SJSA1 (cell line): ENCODE results near the gene DDIT4. TPM values are rescaled to one million over a fixed set of nuclear protein-coding genes. Genes with fewer than 3 reads are reported as not detected.
A peak's percentile ranks its signal among the peaks of the same experiment; 100 is the strongest.
"Not testable (repeated sequence)": the region's sequence is repeated elsewhere in the genome, so short reads cannot be mapped to it uniquely, and the experiment has no call there.

Experiments
- DNase-seq, 2 experiments: peaks; one replicate each; pipeline ENCODE4 v3.0.0-alpha.2; 2015 to 2020; ENCODE audit warnings: low spot score in 2 of 2, low read depth in 1 of 2
- H3K27ac ChIP-seq: fragments of 250-450 bp; sonication (Bioruptor Pico); 2 replicates; pipeline ENCODE4 v1.5.1; 2020; ENCODE audit warnings: mild to moderate bottlenecking, moderate library complexity
- H3K27me3 ChIP-seq: fragments of 250-450 bp; sonication (Bioruptor Pico); replicated peaks from 2 replicates; pipeline ENCODE4 v1.5.1; 2020; ENCODE audit warnings: mild to moderate bottlenecking, moderate library complexity
- H3K36me3 ChIP-seq: fragments of 250-450 bp; sonication (Bioruptor Pico); 2 replicates; pipeline ENCODE4 v1.5.1; 2020; ENCODE audit warnings: mild to moderate bottlenecking
- H3K4me1 ChIP-seq: fragments of 250-450 bp; sonication (Bioruptor Pico); replicated peaks from 2 replicates; pipeline ENCODE4 v1.6.1; 2021; ENCODE audit warnings: mild to moderate bottlenecking
- H3K4me3 ChIP-seq: fragments of 250-450 bp; sonication (Bioruptor Pico); 2 replicates; pipeline ENCODE4 v1.5.1; 2020; ENCODE audit warnings: mild to moderate bottlenecking
- H3K9me3 ChIP-seq: fragments of 250-450 bp; sonication (Bioruptor Pico); replicated peaks from 2 replicates; pipeline ENCODE4 v1.5.1; 2020; ENCODE audit warnings: mild to moderate bottlenecking
- total RNA-seq: library from RNA; depleted of rRNA; stranded (reverse); fragments of >200 nt; shearing (Covaris generic); gene quantifications from 2 replicates; pipeline ENCODE4 v1.2.3, GENCODE V29; 2014

DDIT4 gene
- total RNA-seq, 1 experiment from 2014 or later = 13.6 TPM

DNA sequence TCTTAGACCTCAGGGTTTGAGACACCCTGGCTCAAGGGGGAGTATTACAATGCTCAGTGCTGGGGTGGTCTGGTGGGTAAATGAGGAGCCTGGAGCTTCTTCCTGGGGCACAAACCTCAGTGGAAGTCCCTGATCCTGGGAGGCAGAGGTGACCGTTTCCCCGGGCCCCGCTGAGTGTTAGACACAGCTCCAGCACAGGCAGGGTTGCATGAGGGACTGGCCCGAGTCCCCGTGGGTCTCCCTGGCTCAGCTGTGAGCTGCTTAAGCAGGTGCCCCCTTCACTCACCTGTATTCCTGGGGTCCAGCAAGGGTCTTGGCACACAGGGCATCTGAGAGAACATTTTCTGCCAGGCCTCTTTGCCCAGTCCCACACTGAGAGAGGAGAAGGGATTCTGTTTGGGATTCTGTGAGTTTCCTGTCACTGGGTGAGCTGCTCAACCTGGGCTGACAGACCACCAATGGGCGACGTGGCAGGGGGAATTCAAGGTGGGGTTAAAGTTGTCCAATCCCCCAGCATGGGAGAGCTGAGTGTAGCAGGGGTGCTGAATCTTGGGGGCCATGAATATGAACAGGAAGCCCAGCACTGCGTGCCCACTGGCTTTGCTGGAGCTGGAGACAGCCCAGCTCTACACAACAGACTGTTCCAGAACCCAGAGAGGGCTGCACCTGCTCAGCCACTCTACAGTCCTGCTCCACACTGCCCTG is 29.9 kb downstream of the DDIT4 start:
- no peak overlapping the region for H3K27ac ChIP-seq
- H3K4me3 ChIP-seq = no peak overlapping the region
- H3K36me3 ChIP-seq = no peaks in the 10 kb centered on the region
- H3K27me3 ChIP-seq = no peaks in the 10 kb centered on the region
- DNase-seq = no peak
- H3K9me3 ChIP-seq = no peaks in the 10 kb centered on the region
- peaks cover 5% of the 10 kb centered on the region for H3K4me1 ChIP-seq

- Histone ChIP-seq H3K27me3 (no peaks in the 10 kb centered on the region), H3K9me3 (no peaks in the 10 kb centered on the region), H3K27ac (no peak overlapping the region), H3K36me3 (no peaks in the 10 kb centered on the region), H3K4me1 (peaks cover 24% of the 10 kb centered on the region), H3K4me3 (no peak overlapping the region)
- no peak for DNase-seq
Observed at GRCh38 chr10:72306215-72306760, 32.6 kb downstream of the DDIT4 start.

DNA sequence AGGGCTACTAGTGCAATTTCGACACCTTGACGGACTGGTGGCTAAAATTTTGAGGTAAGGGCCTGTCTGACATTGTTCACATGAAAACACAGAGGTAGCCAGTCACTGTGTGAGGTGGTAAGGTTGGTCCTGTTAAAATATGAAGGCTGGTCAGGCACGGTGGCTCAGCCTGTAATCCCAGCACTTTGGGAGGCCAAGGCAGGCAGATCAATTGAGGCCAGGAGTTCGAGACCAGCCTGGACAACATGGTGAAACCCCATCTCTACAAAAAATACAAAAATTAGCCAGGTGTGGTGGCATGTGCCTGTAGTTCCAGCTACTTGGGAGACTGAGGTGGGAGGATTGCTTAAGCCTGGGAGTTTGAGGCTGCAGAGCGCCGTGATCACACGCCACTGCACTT is 34.0 kb downstream of the DDIT4 start:
- not testable (repeated sequence) for H3K4me3 ChIP-seq, H3K27me3 ChIP-seq, H3K9me3 ChIP-seq, H3K36me3 ChIP-seq, H3K27ac ChIP-seq, DNase-seq
- H3K4me1 ChIP-seq = peaks cover 24% of the 10 kb centered on the region

DNA sequence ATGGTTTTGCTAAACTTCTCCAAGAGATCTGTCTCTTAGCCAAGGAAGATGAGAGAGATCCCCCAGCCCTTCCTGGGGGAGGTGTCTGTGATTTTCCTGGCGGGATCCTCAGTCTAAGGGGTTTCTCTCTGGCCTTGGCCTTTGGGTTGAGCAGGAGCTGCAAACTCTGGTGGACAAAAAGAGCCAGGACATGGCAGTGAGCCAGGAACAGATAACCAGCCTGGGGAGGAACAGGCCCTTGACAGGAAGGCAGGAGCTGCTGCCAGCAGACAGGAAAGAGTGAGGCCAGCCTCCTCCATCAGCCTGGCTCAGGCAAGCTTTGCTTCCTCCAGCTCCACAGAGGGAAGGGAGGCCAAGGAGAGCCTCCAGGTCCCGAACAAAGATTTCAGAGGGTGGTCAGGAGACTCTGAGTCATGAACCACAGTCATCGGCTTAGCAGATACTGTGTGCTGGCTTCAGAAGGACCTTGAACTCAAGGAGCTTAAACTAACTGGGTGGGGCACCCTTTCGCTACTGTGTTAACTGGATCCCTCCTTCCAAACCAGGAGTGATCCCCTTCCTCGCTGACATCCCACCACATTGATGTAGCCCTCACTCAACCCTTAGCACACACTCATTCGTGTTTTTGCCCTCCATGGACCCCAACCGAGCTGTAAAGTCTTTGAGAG is 34.7 kb downstream of the DDIT4 start:
- Histone ChIP-seq H3K4me3 (no peak overlapping the region), H3K27me3 (no peaks in the 10 kb centered on the region), H3K4me1 (peaks cover 24% of the 10 kb centered on the region), H3K9me3 (no peaks in the 10 kb centered on the region), H3K36me3 (no peaks in the 10 kb centered on the region), H3K27ac (peak overlapping the region; percentile 30)
- peak; percentile 73 to 74 for DNase-seq

- no peaks in the 10 kb centered on the region for H3K27me3 ChIP-seq
- H3K9me3 ChIP-seq = no peaks in the 10 kb centered on the region
- DNase-seq = no peak
- peaks cover 24% of the 10 kb centered on the region for H3K4me1 ChIP-seq
- no peak overlapping the region for H3K4me3 ChIP-seq
- H3K36me3 ChIP-seq = no peaks in the 10 kb centered on the region
- no peak overlapping the region for H3K27ac ChIP-seq
Observed at GRCh38 chr10:72309290-72310240, 35.8 kb downstream of the DDIT4 start.

- Histone ChIP-seq H3K36me3 (no peaks in the 10 kb centered on the region), H3K27ac (no peak overlapping the region), H3K4me3 (no peak overlapping the region), H3K4me1 (peaks cover 27% of the 10 kb centered on the region), H3K27me3 (no peaks in the 10 kb centered on the region), H3K9me3 (no peaks in the 10 kb centered on the region)
- no peak for DNase-seq
Observed at GRCh38 chr10:72310241-72310633, 36.5 kb downstream of the DDIT4 start.

GRCh38 chr10:72310636-72311035 is 36.9 kb downstream of the DDIT4 start:
- Histone ChIP-seq H3K4me1 (peaks cover 30% of the 10 kb centered on the region), H3K9me3 (no peaks in the 10 kb centered on the region), H3K27ac (no peak overlapping the region), H3K36me3 (no peaks in the 10 kb centered on the region), H3K27me3 (no peaks in the 10 kb centered on the region), H3K4me3 (no peak overlapping the region)
- no peak for DNase-seq

DNA sequence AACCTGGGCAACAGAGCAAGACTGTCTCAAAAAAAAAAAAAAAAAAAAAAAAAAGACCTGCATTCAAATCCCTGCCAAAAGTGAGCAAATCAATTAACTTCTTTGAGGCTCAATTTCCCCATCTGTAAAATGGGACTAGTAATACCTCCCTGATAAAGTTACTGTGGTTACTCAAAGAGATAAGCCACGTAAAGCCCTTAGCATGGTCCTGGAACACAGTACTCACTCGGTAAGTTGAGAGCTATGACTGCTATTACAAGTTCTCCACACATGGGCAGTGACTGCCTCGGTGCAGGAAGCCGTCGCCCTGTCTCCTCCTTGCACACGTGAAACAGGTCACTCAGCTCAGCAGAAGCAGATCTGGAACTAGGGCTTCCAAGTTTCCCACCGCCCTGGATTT is 37.9 kb downstream of the DDIT4 start:
- H3K4me1 ChIP-seq = peaks cover 30% of the 10 kb centered on the region
- H3K36me3 ChIP-seq = no peaks in the 10 kb centered on the region
- H3K9me3 ChIP-seq = no peaks in the 10 kb centered on the region
- DNase-seq = no peak
- no peaks in the 10 kb centered on the region for H3K27me3 ChIP-seq
- H3K4me3 ChIP-seq = no peak overlapping the region
- H3K27ac ChIP-seq = no peak overlapping the region

DNA sequence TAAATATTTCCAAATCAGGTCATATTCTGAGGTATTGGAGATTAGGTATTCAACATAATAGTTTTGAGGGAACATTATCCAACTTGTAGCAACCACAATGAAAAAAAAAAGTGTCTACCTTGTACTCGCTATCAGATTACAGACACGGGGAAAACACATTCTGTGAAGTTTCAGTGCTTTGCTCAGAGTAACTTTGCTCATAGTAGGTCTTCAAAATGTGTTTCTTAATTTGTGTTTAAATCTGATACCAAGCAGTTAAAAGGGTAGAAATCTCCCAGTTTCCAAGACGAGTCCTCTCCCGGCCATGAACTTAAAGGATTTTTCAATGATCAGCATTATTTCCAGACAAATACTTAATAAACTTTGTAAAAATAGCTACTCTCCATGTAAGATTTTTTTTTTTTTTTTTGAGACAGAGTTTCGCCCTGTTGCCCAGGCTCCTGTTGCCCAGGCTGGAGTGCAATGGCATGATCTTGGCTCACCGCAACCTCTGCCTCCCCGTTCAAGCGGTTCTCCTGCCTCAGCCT is 39.2 kb downstream of the DDIT4 start:
- Histone ChIP-seq H3K27ac (no peak overlapping the region), H3K4me1 (peaks cover 30% of the 10 kb centered on the region), H3K27me3 (no peaks in the 10 kb centered on the region), H3K36me3 (no peaks in the 10 kb centered on the region), H3K9me3 (no peaks in the 10 kb centered on the region), H3K4me3 (no peak overlapping the region)
- DNase-seq = no peak

DNA sequence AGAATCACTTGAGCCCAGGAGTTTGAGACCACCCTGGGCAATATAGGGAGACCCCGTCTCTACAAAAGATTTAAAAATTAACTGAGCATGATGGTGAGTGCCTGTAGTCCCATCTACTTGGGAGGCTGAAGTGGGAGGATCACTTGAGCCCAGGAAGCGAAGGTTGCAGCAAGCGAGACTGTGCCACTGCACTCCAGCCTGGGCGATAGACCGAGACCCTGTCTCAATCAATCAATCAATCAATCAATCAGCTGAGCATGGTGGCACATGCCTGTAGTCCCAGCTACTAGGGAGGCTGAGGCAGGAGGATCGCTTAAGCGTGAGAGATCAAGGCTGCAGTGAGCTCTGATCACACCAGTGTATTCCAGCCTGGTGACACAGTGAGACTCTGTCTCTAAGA is 40.5 kb downstream of the DDIT4 start:
- H3K4me1 ChIP-seq = peaks cover 25% of the 10 kb centered on the region
- no peaks in the 10 kb centered on the region for H3K27me3 ChIP-seq
- no peaks in the 10 kb centered on the region for H3K9me3 ChIP-seq
- no peak overlapping the region for H3K27ac ChIP-seq
- DNase-seq = no peak
- H3K36me3 ChIP-seq = no peaks in the 10 kb centered on the region
- no peak overlapping the region for H3K4me3 ChIP-seq

GRCh38 chr10:72315054-72315453 is 41.3 kb downstream of the DDIT4 start:
- no peak overlapping the region for H3K27ac ChIP-seq

DNA sequence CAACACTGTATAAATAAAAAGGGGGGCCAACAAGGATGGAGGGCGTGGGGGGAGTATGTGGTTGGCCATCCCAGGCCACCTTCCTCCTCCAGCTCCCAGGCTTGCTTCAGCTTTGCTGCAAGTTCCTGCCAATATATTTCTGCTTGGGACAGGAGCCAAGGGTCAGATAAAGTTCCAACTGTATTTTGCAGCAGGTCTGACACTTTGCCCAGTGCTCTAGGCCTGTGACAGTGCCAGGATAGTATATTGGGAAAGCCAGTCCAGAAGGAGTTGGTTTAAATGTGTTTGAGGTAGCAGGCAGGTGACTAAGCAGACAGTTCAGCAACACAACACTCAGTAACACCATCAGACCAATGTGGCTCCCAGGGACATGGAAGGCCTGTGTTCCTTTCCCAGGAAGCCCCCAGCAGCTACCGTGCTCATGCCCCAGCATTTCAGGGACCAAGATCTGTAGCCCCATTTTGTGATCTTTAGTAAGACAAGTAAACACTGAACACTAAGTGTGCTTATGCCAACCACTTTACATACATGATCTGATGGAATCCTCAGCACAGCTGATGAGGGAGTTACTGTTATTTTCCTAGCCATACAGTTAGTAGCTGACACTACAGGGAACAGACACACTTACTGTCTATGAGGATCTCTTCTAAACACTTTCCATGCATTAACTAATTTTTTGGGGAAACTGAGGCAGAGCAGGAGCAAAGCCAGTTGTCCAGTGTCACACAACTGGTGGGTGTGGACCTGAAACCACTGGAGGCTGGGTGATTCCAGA is 42.1 kb downstream of the DDIT4 start:
- Histone ChIP-seq H3K9me3 (no peaks in the 10 kb centered on the region), H3K27me3 (no peaks in the 10 kb centered on the region), H3K4me3 (no peak overlapping the region), H3K36me3 (no peaks in the 10 kb centered on the region), H3K4me1 (peaks cover 29% of the 10 kb centered on the region), H3K27ac (no peak overlapping the region)
- DNase-seq = no peak

More at GRCh38 chr10:72315054-72315453, 41.3 kb downstream of the DDIT4 start:
- H3K27me3 ChIP-seq = no peaks in the 10 kb centered on the region
- H3K9me3 ChIP-seq = no peaks in the 10 kb centered on the region
- no peak overlapping the region for H3K4me3 ChIP-seq
- H3K36me3 ChIP-seq = no peaks in the 10 kb centered on the region
- peaks cover 27% of the 10 kb centered on the region for H3K4me1 ChIP-seq
- DNase-seq = no peak

DNA sequence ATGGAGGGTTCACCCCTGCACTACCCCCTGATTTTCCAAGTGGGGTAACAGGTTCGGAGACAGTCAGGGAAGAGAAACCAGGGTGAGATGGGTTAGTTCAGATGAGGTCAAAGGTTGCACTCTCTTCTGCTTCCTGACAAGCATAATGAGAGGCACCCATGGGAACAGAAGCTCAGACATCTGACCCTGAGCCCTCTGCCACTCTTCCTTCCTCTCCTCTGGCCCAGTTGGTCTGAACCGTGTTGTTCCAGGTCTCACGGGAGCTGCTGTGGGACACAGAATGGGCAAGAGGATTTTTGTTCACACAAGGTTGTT is 42.6 kb downstream of the DDIT4 start:
- Histone ChIP-seq H3K4me1 (peaks cover 34% of the 10 kb centered on the region), H3K9me3 (no peaks in the 10 kb centered on the region), H3K36me3 (no peaks in the 10 kb centered on the region), H3K4me3 (no peak overlapping the region), H3K27ac (no peak overlapping the region), H3K27me3 (no peaks in the 10 kb centered on the region)
- DNase-seq = no peak
